Common myeloid progenitor, CD34-positive (primary cell): ENCODE measurements around the gene CCDC81.

Experiments used
- CTCF ChIA-PET: fragments of 350-600 bp; sonication (Branson Sonifier 250); formaldehyde crosslinking; loops from one replicate; lab custom pipeline; 2021; ENCODE audit warnings: antibody characterized with exemption; lab: Charles Lee
- POLR2A ChIA-PET: fragments of 350-600 bp; sonication (Branson Sonifier 250); formaldehyde crosslinking; loops from one replicate; lab custom pipeline; 2021; ENCODE audit warnings: antibody characterized with exemption; lab: Charles Lee
- DNase-seq, 3 donors: peaks; one replicate each; pipeline versions ENCODE4 v3.0.0 to v3.0.0-alpha.2; 2013
- H3K27ac ChIP-seq, 2 experiments: 1 replicate in 1 of 2; 2 replicates in 1 of 2; pipeline ENCODE4 v1.7.0; 2013; ENCODE audit warnings: inconsistent platforms in 2 of 2, low read length in 2 of 2, mild to moderate bottlenecking in 2 of 2, low read depth in 1 of 2, moderate library complexity in 1 of 2; ENCODE audit not compliant: severe bottlenecking in 2 of 2, insufficient read depth in 1 of 2, poor library complexity in 1 of 2
- H3K27me3 ChIP-seq, 5 experiments: replicated peaks in 2 of 5; 1 replicate in 3 of 5; 2 replicates in 2 of 5; pipeline versions ENCODE4 v1.6.1 to v1.7.0; 2013; ENCODE audit warnings: low read length in 4 of 5, mild to moderate bottlenecking in 2 of 5, moderate library complexity in 2 of 5, inconsistent platforms in 1 of 5; ENCODE audit not compliant: insufficient read depth in 5 of 5, control insufficient read depth in 4 of 5
- H3K36me3 ChIP-seq, 4 experiments: 1 replicate in 2 of 4; 2 replicates in 2 of 4; pipeline versions ENCODE4 v1.6.1 to v1.7.0; 2013; ENCODE audit warnings: low read length in 3 of 4, control low read depth in 1 of 4, mild to moderate bottlenecking in 1 of 4; ENCODE audit not compliant: control insufficient read depth in 4 of 4, insufficient read depth in 4 of 4
- H3K4me1 ChIP-seq, 4 experiments: 1 replicate in 3 of 4; 2 replicates in 1 of 4; pipeline versions ENCODE4 v1.6.1 to v1.7.1; 2013; ENCODE audit warnings: low read length in 3 of 4, mild to moderate bottlenecking in 3 of 4, control low read depth in 1 of 4, inconsistent platforms in 1 of 4, moderate library complexity in 1 of 4; ENCODE audit not compliant: control insufficient read depth in 4 of 4, insufficient read depth in 4 of 4; ENCODE audit errors: control extremely low read depth in 1 of 4
- H3K4me3 ChIP-seq, 7 experiments: 1 replicate in 4 of 7; 2 replicates in 3 of 7; pipeline versions ENCODE4 v1.5.1 to v1.7.0; 2013; ENCODE audit warnings: mild to moderate bottlenecking in 7 of 7, low read length in 6 of 7, moderate library complexity in 6 of 7, inconsistent platforms in 2 of 7, low read depth in 2 of 7, control low read depth in 1 of 7; ENCODE audit not compliant: insufficient read depth in 4 of 7, control insufficient read depth in 1 of 7; ENCODE audit errors: extremely low read depth in 1 of 7
- H3K9me3 ChIP-seq, 5 experiments: 1 replicate in 4 of 5; 2 replicates in 1 of 5; pipeline versions ENCODE4 v1.6.1 to v1.7.1; 2013; ENCODE audit warnings: low read length in 4 of 5, mild to moderate bottlenecking in 2 of 5, inconsistent platforms in 1 of 5, low read depth in 1 of 5, moderate library complexity in 1 of 5; ENCODE audit not compliant: control insufficient read depth in 4 of 5, insufficient read depth in 2 of 5; ENCODE audit errors: control extremely low read depth in 1 of 5
- WGBS: methylation state at CpG from one replicate; pipeline ENCODE4 v1.1.5; 2013; ENCODE audit not compliant: insufficient coverage; 5-methylcytosine and 5-hydroxymethylcytosine counted together

CCDC81 gene

DNA sequence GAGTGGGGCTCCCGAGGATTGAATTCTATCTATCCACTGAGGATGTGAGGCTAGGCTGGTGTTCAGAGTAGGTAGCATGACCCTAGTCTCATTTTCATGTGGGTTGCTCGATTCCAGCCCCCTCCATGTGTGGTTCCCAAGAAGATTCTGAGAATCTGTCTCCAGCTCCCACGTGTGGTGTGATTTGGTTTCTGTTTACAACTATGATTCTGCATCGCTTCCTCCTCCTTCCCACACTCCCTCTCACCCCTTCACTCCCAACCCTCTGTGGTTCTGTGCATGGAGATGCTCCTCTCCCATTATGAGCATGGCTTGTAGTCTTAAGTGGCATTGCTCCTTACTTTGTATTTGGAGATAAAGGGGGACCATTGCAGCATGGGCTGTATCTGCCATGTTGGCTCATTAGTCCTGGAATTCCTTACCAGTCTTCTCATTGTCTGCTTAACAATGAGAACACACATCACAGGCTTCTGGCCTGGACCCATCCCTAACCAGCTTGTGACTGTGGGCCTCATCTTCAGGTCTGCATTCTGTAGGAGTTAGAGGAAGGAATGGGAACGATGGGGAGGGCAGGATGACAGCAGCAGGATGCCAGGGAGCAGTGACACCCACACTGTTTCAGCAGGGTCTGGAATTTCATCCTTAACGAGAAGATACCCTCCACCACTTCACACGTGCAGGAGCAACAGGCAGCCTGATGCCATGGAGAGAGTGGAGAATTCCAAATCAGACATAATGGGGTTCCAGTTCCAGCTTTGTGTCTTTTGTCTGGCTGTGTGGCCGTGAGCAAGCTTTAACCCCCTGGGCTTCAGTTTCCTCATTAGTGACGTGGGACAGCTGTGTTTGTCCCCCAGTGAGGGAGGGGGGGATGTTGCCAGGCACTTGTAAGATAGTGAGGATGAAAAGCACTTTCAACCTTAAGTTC lies 86.0 kb downstream of the CCDC81 start:
- ChIA-PET CTCF (interaction anchor here (0.6 to 0.8 kb wide), 2 partner anchors 15 to 22 kb away, joined by 3 read pairs; no protein-coding TSS in a partner anchor), POLR2A (no interaction called here)
- no peak overlapping the region for H3K27ac ChIP-seq
- DNase-seq = peak in 1 of 3 donors; percentile 10
- no peak overlapping the region for H3K4me3 ChIP-seq
- H3K27me3 ChIP-seq = no peaks in the 10 kb centered on the region
- no peaks in the 10 kb centered on the region for H3K9me3 ChIP-seq
- no peaks in the 10 kb centered on the region for H3K4me1 ChIP-seq
- 100% methylated on average over 2 of the region's 9 CpGs for WGBS
- H3K36me3 ChIP-seq = peaks cover 0 to 24% (median 3%) of the 10 kb centered on the region in 4 experiments

DNA sequence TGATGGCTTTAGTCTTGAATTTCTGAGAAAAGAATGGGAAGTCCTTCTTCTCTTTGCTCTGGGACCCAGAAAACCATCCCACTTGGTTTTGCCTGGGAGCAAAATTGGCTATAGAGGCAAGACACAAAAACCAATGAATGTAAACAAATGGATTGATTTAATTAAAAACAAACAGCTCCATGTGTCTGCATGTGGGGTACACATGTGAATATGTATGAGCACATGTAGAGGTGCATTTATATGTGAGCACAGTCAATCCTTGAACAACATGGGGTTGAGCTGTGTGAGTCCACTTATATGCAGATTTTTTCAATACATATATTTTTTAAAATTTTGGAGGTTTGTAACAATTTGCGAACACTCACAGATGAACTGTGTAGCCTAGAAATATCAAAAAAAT lies 87.2 kb downstream of the CCDC81 start:
- no peak for DNase-seq
- POLR2A ChIA-PET = no interaction called here
- no CpG with 5 or more reads among the region's 1 CpG for WGBS
- H3K27ac ChIP-seq = no peak overlapping the region
- peaks cover 0 to 24% (median 4%) of the 10 kb centered on the region in 4 experiments for H3K36me3 ChIP-seq
- CTCF ChIA-PET = interaction anchor here (0.8 to 1.7 kb wide), 4 partner anchors 17 to 356 kb away, joined by 3 to 5 read pairs (median 4); no protein-coding TSS in a partner anchor
- H3K9me3 ChIP-seq = no peaks in the 10 kb centered on the region
- no peaks in the 10 kb centered on the region for H3K4me1 ChIP-seq
- H3K27me3 ChIP-seq = no peaks in the 10 kb centered on the region
- H3K4me3 ChIP-seq = no peak overlapping the region

DNA sequence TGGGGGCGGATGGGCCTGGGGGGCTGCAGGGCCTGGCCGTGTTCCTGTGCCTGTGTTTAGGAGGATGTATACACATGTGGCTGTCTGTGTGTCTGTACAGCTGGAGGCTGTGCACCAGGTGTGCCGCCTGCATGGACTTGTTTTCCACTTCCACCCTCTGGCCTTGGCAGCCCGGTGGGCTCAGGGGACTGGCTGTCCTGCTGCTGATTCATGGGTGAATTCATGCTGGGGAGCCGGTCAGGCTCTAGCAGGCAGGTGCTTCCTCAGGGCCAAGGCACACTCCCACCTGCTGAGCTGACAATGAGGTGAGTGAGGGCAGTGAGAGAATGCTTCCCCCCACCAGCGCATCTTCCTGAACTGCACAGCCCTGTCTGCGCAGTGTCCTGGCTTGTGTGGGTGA lies 88.4 kb downstream of the CCDC81 start:
- Histone ChIP-seq H3K27ac (no peak overlapping the region), H3K9me3 (no peaks in the 10 kb centered on the region), H3K4me3 (no peak overlapping the region), H3K27me3 (no peaks in the 10 kb centered on the region), H3K36me3 (peaks cover 0 to 24% (median 4%) of the 10 kb centered on the region in 4 experiments), H3K4me1 (no peaks in the 10 kb centered on the region)
- POLR2A ChIA-PET = no interaction called here
- CTCF ChIA-PET = interaction anchor here (1.2 to 1.7 kb wide), 2 partner anchors 75 to 355 kb away, joined by 4 to 5 read pairs; no protein-coding TSS in a partner anchor
- 98% methylated on average over 6 of the region's 7 CpGs for WGBS
- no peak for DNase-seq

DNA sequence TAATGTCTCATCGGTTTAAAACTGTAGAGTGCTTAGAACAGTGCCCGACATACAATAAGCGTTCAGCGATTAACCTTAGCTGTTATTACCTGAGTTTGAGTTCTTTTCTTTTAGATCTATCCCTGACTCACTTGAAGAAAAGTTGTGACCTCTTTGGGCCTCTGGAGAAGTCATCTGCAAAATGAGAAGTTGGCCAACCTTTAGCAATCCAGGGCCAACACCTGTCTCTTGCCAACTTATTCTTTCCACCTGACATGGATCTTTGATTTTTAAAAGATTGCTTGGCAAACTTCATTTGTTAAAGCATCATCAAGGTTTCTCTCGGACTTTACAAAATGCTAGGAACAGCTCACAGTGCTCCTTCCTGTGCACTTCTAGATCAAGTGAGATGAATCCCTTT lies 89.3 kb downstream of the CCDC81 start:
- Histone ChIP-seq H3K36me3 (peaks cover 0 to 24% (median 4%) of the 10 kb centered on the region in 4 experiments), H3K27me3 (no peaks in the 10 kb centered on the region), H3K9me3 (no peaks in the 10 kb centered on the region), H3K4me3 (no peak overlapping the region), H3K27ac (no peak overlapping the region), H3K4me1 (no peaks in the 10 kb centered on the region)
- ChIA-PET POLR2A (no interaction called here), CTCF (no interaction called here)
- 97% methylated on average over 5 of the region's 5 CpGs for WGBS
- DNase-seq = no peak

DNA sequence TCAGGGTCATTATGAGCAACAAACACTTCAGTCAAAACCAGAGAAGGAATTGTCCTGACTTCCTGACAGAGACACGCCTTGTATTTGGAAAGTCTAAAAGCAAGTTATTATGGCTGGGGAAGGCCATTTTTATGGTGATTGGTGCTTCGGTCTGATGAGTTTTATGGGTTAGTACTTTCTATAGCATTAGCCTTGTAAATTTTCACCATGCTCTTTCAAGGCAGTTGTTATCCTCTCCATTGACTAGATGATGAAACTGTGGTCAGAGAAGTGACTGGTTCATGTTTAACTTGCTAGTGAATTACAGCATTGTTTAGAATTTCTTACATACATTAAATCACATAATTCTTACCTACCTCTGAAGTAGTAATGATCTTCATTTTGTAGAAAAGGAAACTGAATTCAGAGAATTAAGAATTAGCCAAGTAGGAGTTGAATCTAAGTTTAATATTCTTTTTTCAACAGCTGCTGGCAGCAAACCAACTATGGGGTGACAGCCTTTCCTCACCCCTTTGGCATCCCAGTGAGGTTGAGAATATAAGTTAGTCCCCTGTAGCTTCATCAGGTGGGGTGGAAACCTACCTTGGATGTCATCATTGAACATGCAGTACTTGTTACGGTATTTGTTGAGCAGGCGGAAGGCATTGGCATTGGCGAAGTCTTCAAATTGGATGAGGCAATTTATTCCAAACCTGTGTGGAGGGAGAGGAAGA lies 90.0 kb downstream of the CCDC81 start:
- Histone ChIP-seq H3K27ac (no peak overlapping the region), H3K36me3 (peaks cover 0 to 25% (median 4%) of the 10 kb centered on the region in 4 experiments), H3K4me3 (no peak overlapping the region), H3K9me3 (no peaks in the 10 kb centered on the region), H3K27me3 (no peaks in the 10 kb centered on the region), H3K4me1 (no peaks in the 10 kb centered on the region)
- no peak for DNase-seq
- ChIA-PET CTCF (interaction anchor here (1.6 kb wide), 1 partner anchor 9 kb away, joined by 6 read pairs; no protein-coding TSS in a partner anchor), POLR2A (no interaction called here)
- WGBS = 98% methylated on average over 4 of the region's 5 CpGs

DNA sequence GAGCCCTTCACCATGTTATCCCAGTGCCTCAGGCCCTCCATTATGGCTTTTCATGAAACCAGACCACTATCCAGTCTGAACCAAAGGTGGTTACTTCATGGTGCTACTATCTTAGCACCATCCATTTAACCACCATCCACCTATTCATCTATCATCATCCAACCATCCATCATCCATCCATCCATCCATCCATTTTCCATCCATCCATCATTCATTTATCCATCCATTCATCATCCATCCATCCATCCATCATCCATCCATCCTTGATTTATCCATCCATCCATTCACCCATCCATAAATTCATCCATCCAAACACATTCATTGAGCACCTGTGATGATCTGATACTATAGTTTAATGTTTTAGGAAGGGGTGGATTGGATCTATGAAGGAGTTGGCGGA lies 93.5 kb downstream of the CCDC81 start:
- no peak for DNase-seq
- ChIA-PET POLR2A (no interaction called here), CTCF (interaction anchor here (1.0 to 2.9 kb wide), 2 partner anchors 13 to 16 kb away, joined by 3 to 14 read pairs; no protein-coding TSS in a partner anchor)
- Histone ChIP-seq H3K27ac (no peak overlapping the region), H3K9me3 (no peaks in the 10 kb centered on the region), H3K4me1 (no peaks in the 10 kb centered on the region), H3K36me3 (peaks cover 0 to 18% (median 3%) of the 10 kb centered on the region in 4 experiments), H3K4me3 (no peak overlapping the region), H3K27me3 (no peaks in the 10 kb centered on the region)
- WGBS = no CpG with 5 or more reads among the region's 1 CpG
